T-helper 2 cell (primary cell): Measurements from ENCODE around the gene ZNF608.

ENCODE experiments used
- DNase-seq, 5 experiments: peaks; one replicate each; pipeline versions ENCODE4 v3.0.0 to v3.0.0-alpha.2; 2012 to 2022
- total RNA-seq, 2 donors: gene quantifications; one replicate each; lab custom pipeline; 2026; lab: John Stamatoyannopoulos, UW

ZNF608 gene
- 0 to 1.3 reads per million in 2 donors for total RNA-seq

GRCh38 chr5:124745928-124746915 lies at the start of gene ZNF608:
TSS of gene ZNF608 (minus strand) at chr5:124746639. CDS start at chr5:124744989, 1,650 bp downstream.
- no peak for DNase-seq

DNA sequence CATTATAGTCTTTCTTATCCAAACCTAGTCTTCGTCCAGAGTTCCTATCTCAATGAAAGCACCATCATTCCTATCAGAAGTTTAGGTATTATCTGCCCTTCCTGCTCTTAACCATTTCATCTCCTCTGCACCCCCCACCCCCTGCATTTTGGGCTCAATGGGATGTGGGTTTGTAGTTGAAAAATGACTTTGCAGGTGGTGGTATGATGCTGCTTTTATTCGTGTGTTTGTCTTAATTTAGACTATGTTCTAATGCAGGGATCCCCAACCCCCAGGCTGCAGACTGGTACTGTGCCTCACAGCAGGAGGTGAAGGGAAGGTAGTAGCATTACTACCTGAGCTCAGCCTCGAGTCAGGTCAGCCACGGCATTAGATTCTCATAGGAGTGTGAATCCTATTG lies 49.4 kb upstream of the ZNF608 start:
- no peak for DNase-seq

DNA sequence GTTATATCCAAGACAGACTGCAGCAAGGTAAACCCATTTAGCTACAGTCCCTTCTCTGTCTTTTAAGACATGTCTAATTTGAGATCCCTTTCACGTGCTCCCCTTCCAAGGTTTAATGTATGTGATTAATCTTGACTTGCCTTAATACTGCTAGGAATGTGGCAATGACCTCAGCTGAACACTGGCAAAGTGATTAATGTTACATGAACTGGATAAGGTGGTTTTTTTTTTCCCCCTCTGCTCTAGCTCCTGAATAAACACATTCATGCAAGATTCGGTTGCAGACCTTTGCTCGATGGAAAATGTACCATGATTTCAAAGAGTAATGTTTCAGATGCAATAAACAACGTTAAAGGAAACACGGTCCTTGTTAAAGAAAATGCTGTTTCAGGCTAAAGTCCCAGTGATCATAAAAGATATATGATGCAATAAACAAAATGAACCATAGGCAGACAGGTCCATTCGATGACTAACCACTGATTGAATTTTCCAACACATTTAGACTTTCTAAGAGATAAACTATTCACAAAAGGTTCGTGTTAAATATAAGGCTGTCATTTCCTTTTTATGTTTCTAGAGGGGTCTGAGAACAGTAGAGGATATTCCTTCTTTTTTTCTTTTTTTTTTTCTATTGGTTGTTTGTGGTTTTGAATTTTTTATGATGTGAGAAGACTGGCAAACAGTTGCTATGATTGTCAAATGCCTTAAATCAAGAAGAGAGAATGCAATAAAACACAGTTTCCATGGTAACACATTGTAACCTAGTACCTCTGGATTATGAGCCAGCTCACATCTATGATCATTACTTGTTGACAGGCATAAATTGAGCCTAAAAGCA lies 44.7 kb upstream of the ZNF608 start:
- DNase-seq, result no peak

GRCh38 chr5:124790301-124790894 lies 44.0 kb upstream of the ZNF608 start:
- DNase-seq, result no peak

GRCh38 chr5:124789104-124789605 lies 42.7 kb upstream of the ZNF608 start:
- no peak for DNase-seq

DNA sequence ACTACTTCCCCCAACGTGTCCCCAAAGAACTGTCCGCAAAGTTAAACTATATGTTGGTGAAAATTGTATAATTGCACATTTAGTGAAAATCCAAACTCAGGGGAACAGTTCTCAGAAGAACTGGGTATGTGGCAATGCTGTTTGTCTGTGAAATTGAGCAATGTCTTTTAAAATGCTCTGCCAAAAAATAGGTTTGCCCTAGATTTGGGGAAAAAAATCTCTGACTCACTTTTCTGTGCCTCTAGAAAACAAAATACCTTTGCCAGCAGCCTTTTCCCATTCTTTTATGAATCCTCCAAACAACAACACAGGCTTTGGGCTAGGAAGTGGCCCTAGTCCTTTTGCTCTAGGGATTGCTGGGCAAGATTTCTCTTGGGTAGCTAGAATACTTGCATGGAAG lies 37.4 kb upstream of the ZNF608 start:
- DNase-seq, result no peak

DNA sequence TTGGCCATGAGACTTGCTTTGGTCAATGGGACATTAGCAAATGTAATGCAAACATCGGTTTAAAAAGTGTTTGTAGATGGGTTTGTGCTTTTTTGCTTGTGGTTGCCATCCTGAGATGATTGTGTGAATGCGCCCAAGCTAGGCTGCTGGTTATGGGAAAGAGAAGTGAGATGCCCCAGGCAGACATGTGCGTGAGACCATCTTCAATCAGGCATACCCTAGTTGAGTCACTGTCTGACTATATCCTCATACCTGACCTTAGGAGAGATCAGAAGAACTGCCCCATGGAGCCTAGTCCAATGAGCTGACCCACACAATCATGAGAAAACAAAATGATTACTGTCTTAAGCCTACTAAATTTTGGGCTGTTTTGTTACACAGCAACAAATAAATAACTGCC lies 36.8 kb upstream of the ZNF608 start:
- DNase-seq, result no peak

DNA sequence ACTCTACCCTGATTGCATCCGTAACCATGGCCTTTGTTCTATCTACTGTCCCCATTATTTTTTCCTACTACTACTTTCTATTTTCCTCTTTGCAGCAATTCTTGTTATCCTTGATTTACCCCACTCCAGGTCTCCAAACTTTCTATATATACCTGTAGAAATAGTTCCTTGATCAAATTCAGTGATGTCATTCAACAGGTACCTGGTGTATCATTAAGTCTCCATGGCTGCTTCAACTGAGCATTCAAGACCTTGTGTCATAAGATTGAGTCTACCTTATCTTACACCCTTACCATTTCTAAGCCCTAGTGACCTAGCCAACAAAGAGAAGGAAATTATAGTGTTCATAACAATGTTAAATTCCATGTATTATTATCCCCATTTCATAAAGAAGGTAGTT lies 35.8 kb upstream of the ZNF608 start:
- no peak for DNase-seq

DNA sequence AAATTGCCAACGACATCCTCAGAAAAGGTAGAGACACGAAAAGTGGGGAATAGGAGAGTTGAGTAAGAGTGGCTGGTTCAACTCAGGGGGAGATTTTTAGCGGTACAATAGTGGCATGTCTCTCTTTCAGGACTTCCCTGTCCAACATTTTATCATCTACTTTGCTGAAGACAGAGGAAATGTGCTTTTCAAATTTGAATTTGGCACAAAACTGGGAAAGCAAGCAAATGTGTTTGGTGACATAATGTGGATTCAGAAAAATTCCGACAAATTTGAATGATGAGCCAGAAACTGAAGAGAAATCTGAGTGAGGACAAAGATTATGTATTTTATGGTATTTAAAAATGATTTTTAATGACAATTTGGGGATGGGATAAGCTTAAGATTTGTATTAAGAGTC lies 33.6 kb upstream of the ZNF608 start:
- no peak for DNase-seq

DNA sequence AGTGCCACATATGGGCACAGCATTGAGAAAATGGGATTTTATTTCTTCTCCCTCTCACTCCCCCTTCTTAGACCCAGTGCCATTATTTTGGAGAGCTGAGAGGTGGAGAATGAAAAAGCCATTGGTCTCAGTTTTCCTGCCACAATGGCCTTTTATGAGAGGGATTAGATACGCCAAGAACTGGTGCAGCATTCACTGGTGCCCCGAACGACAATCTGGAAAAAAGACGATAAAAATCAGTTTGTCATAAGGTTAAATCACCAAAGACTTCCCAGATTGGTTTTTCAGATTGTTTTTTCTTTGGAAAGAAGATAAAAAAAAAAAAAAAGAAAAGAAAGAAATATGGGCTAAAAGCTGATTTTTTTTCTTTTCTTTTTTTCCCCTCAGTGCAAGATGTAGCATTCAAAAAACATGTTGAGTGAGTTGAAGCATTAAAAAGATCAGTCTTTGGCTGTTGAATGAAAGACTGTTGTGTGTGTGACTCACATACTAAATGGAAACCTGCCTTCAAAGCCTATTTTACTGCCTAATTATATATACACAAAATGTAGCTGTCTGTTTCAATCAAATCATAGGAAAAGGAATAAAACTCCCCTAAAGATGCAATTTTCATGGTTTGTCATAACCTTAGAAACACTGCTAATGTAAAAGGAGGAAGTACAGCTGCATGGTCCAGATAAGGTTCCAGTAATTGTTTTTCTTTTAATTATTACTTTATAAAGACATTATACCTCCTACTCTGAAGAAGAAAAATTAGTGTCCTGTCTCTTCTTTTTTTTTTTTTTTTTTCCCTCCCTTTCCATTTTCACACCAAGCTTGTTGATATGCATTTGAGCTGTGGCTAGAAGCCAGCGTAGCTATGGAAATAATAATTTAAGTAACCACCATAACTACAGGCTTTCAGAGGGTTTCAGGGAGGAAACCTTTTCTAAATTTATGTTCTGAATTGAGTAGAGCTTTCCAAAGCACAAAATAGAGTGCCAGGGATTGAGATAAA lies 27.2 kb upstream of the ZNF608 start:
- no peak for DNase-seq

DNA sequence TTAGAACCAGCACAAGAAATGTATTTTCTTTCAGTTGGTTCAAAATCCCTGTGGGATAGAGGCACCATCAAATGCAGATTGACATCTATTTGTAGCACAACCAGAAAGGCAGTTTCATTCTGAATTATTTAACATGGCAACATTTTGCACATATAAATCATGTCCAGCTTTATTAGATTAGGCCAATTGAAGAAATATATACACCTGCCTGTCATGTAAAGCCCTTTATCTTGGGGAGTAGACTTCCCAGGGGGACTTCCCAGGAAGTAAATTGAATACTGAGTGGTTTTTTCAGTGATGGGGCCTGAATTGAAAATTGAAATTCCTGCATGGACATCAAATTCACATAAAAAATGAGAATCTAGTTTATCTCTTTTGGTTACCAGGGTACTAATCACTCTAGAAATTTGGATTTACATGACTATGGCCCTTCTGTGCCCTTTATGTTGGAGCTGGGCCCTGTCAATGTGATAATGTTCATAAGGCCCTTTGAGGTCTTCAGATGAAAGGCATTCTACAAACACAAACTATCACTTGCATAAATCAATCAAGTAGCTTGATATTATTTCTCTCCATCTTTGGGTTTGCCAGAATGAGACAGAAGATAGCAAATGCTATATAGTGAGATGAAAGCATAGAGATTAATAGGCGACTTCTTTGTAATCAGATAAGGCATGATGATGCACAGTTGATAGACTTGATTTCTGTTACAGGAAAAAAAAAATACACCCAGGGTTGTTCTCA lies 26.2 kb upstream of the ZNF608 start:
- DNase-seq, result no peak

DNA sequence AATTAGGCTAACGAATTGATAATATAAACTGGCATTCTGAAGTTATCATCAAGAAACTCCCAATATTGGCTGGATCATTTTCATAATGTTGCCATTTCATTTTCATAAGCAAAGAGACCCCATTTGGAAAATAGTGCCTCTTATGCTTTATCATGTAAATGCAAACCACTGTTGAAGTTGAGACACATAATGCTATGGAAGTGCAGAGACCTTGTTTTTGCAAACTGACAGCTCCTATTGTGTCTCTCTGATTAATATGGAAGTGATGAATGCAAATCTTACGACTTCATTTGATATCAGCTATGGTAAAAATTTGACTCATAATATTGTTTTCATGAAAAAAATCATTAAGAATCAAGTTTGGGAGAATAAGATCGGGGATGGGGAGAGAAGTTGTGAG lies 25.3 kb upstream of the ZNF608 start:
- no peak for DNase-seq

DNA sequence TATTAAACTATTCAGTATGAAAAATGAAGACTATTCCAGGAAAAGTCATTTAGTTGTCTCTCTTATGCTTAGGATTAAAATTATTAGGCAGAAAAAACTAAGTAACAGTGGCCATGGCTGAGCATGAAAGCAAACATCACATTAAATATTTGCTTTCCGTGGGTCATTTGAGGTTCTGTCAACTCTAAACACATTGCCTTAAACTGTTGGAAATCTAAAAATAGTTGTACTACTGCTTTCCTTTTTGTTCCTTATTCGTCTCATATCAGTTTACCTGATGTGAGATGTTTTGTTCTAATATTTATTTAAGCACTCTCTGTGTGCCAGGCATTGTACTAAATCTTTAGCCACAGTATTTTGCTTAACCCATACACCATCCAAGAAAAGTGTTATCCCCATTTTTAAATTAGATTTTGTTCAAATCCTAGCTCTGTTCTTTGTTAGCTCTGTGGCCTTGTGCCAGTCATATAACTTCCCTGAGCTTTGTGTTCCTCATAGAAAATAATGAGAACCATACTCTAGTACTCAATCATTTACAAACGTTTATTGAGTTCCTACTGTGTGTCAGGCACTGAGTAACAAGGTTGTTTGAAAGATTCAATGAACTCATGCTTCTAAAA lies 18.7 kb upstream of the ZNF608 start:
- no peak for DNase-seq

DNA sequence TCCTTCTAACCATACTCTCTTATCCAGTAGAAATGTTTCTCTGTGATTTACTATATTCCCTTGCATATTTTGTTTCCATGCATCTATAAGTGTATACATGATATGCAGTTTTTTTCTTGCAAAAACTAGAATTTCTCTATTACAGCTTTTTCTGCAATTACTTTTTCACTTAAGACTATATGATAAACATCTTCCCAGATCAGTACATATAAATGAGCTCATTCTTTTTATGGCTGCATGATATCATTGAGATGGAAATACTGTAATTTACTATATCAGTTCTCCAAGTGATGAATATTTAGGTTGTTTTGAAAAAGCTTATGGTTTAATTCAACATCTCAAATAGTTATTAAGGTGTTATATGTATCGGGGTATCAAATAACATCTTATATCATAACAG lies 18.1 kb upstream of the ZNF608 start:
- DNase-seq, result no peak

DNA sequence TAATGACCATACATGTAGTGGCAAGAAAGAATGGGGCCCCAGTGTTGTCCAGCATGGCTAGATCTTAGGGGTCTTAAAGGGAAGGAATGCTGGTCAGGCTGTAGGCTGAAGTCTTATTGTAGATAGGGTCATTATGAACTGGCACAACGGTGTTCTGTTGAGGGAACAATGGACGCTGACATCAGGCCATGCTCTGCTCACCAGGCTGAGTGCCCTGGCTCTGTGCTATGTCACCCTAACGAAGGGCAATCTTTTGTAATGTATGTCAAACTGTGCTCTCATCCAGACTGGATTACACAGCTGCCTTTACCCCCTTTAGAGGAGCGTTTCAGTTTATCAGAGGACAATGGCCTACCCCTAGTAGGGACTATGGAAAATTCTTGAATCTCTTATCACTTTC lies 14.6 kb upstream of the ZNF608 start:
- DNase-seq, result no peak

- no peak for DNase-seq
Observed at GRCh38 chr5:124760608-124761007, 14.2 kb upstream of the ZNF608 start.

DNA sequence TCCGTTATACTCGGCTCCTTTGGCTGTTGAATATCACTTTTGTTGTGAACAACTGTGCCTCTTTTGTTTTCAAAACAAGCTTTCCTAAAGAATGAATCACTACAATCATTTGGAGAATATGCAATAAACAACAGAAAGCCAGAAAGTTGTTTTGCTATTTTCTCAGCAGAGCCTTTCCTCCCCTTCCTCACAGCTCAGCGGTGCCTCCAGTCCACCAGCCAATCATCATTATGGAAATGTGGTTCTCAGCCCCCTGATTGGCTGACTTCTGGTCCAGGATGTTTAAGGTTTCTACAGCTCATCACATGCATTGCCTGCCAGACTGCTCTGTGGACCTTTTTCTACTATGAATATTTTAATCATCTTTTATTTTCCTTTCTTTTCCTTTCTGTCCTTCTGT lies 9.1 kb upstream of the ZNF608 start:
- DNase-seq, result no peak

DNA sequence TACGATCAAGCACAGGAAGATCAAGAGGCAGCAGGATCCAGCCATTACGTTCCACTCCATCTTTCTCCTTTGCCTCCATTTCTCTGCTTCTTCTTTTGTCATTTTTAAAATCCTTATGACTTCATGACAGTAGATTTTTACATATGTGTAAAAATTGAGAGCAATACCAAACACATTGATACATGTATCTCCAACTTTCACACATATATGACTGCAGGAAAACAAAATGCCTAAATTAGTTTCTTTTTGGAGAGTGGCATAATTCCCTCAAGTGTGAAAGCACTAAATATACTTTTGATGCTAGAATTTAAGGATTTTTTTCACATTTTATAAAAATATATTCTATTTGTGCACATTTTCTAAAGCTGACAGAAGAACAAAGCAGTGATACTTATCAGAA lies 8.6 kb upstream of the ZNF608 start:
- DNase-seq, result no peak

- DNase-seq, result no peak
Observed at GRCh38 chr5:124754206-124754927, 7.9 kb upstream of the ZNF608 start.
